ENCODE results near the gene TCEA3.

Gene TCEA3

GRCh38 chr1:23459338-23459757 lies 34.8 kb upstream of the TCEA3 start:
- no peak overlapping the region for H3K4ac ChIP-seq (ENCODE audit: low read depth in 1 of 2, low read length in 2 of 2)

GRCh38 chr1:23456226-23456625 lies 31.7 kb upstream of the TCEA3 start:
- Histone ChIP-seq H3K36me3 (ENCODE audit: control insufficient read depth in 1 of 2, insufficient read depth in 2 of 2, low read depth in 1 of 2, low read length in 2 of 2) (peaks cover 30 to 73% of the 10 kb centered on the region in 2 experiments), H2AK5ac (ENCODE audit: low read length, severe bottlenecking) (no peak overlapping the region), H2BK12ac (ENCODE audit: low read length in 2 of 2) (no peak overlapping the region), H2AFZ (ENCODE audit: low read depth, low read length) (no peak overlapping the region), H3K9ac (ENCODE audit: low read length) (peak overlapping the region; percentile 4), H2BK15ac (ENCODE audit: low read depth, poor library complexity, severe bottlenecking) (no peak overlapping the region), H3K27ac (ENCODE audit: low read length, poor library complexity, severe bottlenecking) (no peak overlapping the region), H3K4me3 (ENCODE audit: insufficient read depth in 1 of 2, low read depth in 1 of 2, low read length in 2 of 2) (no peak overlapping the region), H3K4ac (ENCODE audit: low read depth in 1 of 2, low read length in 2 of 2) (no peak overlapping the region), H3K27me3 (ENCODE audit: control insufficient read depth in 1 of 2, insufficient read depth in 1 of 2, low read length in 2 of 2) (no peaks in the 10 kb centered on the region), H4K91ac (ENCODE audit: low read length) (no peak overlapping the region), H3K23ac (ENCODE audit: low read length in 2 of 2) (no peak overlapping the region), H3K18ac (ENCODE audit: low read depth in 1 of 2, low read length in 2 of 2) (no peak overlapping the region), H3K14ac (ENCODE audit: low read length in 2 of 2) (no peak overlapping the region), H3K9me3 (ENCODE audit: control insufficient read depth, low read length) (no peaks in the 10 kb centered on the region), H4K8ac (ENCODE audit: low read length) (no peak overlapping the region), H3K4me2 (ENCODE audit: low read length, poor library complexity, severe bottlenecking) (no peak overlapping the region), H3K4me1 (ENCODE audit: control insufficient read depth, insufficient read depth, low read depth, low read length) (no peaks in the 10 kb centered on the region), H2BK5ac (ENCODE audit: low read depth, low read length, poor library complexity, severe bottlenecking) (no peak overlapping the region), H2BK120ac (ENCODE audit: low read depth, low read length) (no peak overlapping the region), H3K79me1 (replicated peaks; ENCODE audit: low read length, poor library complexity, severe bottlenecking) (peaks cover 6% of the 10 kb centered on the region)
- DNase-seq, result no peak
- 96% methylated on average over 5 of the region's 5 CpGs for WGBS

More at GRCh38 chr1:23459338-23459757, 34.8 kb upstream of the TCEA3 start:
- H3K4me2 ChIP-seq (ENCODE audit: low read length, poor library complexity, severe bottlenecking), result no peak overlapping the region
- H3K79me1 ChIP-seq (replicated peaks; ENCODE audit: low read length, poor library complexity, severe bottlenecking), result peaks cover 11% of the 10 kb centered on the region
- no peak overlapping the region for H2BK5ac ChIP-seq (ENCODE audit: low read depth, low read length, poor library complexity, severe bottlenecking)
- no peaks in the 10 kb centered on the region for H3K9me3 ChIP-seq (ENCODE audit: control insufficient read depth, low read length)
- no peak overlapping the region for H3K18ac ChIP-seq (ENCODE audit: low read depth in 1 of 2, low read length in 2 of 2)
- no peak overlapping the region for H3K4me3 ChIP-seq (ENCODE audit: insufficient read depth in 1 of 2, low read depth in 1 of 2, low read length in 2 of 2)
- H2AK5ac ChIP-seq (ENCODE audit: low read length, severe bottlenecking), result no peak overlapping the region
- H4K8ac ChIP-seq (ENCODE audit: low read length), result no peak overlapping the region
- no peak overlapping the region for H3K23ac ChIP-seq (ENCODE audit: low read length in 2 of 2)
- no peak overlapping the region for H3K9ac ChIP-seq (ENCODE audit: low read length)
- no peak overlapping the region for H3K14ac ChIP-seq (ENCODE audit: low read length in 2 of 2)
- no peaks in the 10 kb centered on the region for H3K27me3 ChIP-seq (ENCODE audit: control insufficient read depth in 1 of 2, insufficient read depth in 1 of 2, low read length in 2 of 2)
- peaks cover 14 to 46% of the 10 kb centered on the region in 2 experiments for H3K36me3 ChIP-seq (ENCODE audit: control insufficient read depth in 1 of 2, insufficient read depth in 2 of 2, low read depth in 1 of 2, low read length in 2 of 2)
- no peak overlapping the region for H2AFZ ChIP-seq (ENCODE audit: low read depth, low read length)
- H4K91ac ChIP-seq (ENCODE audit: low read length), result no peak overlapping the region
- no peak overlapping the region for H2BK12ac ChIP-seq (ENCODE audit: low read length in 2 of 2)
- 89% methylated on average over 2 of the region's 2 CpGs for WGBS
- no peak overlapping the region for H3K27ac ChIP-seq (ENCODE audit: low read length, poor library complexity, severe bottlenecking)
- H2BK15ac ChIP-seq (ENCODE audit: low read depth, poor library complexity, severe bottlenecking), result no peak overlapping the region
- H2BK120ac ChIP-seq (ENCODE audit: low read depth, low read length), result no peak overlapping the region
- no peaks in the 10 kb centered on the region for H3K4me1 ChIP-seq (ENCODE audit: control insufficient read depth, insufficient read depth, low read depth, low read length)
- DNase-seq, result no peak

GRCh38 chr1:23453455-23454000 lies 29.0 kb upstream of the TCEA3 start:
- Histone ChIP-seq H2BK15ac (ENCODE audit: low read depth, poor library complexity, severe bottlenecking) (no peak overlapping the region), H3K4ac (ENCODE audit: low read depth in 1 of 2, low read length in 2 of 2) (no peak overlapping the region), H4K91ac (ENCODE audit: low read length) (no peak overlapping the region), H3K79me1 (replicated peaks; ENCODE audit: low read length, poor library complexity, severe bottlenecking) (peaks cover 2% of the 10 kb centered on the region), H3K23ac (ENCODE audit: low read length in 2 of 2) (no peak overlapping the region), H3K27ac (ENCODE audit: low read length, poor library complexity, severe bottlenecking) (no peak overlapping the region), H4K8ac (ENCODE audit: low read length) (no peak overlapping the region), H3K4me1 (ENCODE audit: control insufficient read depth, insufficient read depth, low read depth, low read length) (peaks cover 2% of the 10 kb centered on the region), H3K27me3 (ENCODE audit: control insufficient read depth in 1 of 2, insufficient read depth in 1 of 2, low read length in 2 of 2) (no peaks in the 10 kb centered on the region), H3K36me3 (ENCODE audit: control insufficient read depth in 1 of 2, insufficient read depth in 2 of 2, low read depth in 1 of 2, low read length in 2 of 2) (peaks cover 39 to 83% of the 10 kb centered on the region in 2 experiments), H2BK12ac (ENCODE audit: low read length in 2 of 2) (no peak overlapping the region), H3K14ac (ENCODE audit: low read length in 2 of 2) (no peak overlapping the region), H3K4me3 (ENCODE audit: insufficient read depth in 1 of 2, low read depth in 1 of 2, low read length in 2 of 2) (no peak overlapping the region), H3K9me3 (ENCODE audit: control insufficient read depth, low read length) (no peaks in the 10 kb centered on the region), H2AFZ (ENCODE audit: low read depth, low read length) (no peak overlapping the region), H2BK5ac (ENCODE audit: low read depth, low read length, poor library complexity, severe bottlenecking) (no peak overlapping the region), H3K9ac (ENCODE audit: low read length) (no peak overlapping the region), H3K18ac (ENCODE audit: low read depth in 1 of 2, low read length in 2 of 2) (no peak overlapping the region), H3K4me2 (ENCODE audit: low read length, poor library complexity, severe bottlenecking) (no peak overlapping the region), H2AK5ac (ENCODE audit: low read length, severe bottlenecking) (no peak overlapping the region), H2BK120ac (ENCODE audit: low read depth, low read length) (no peak overlapping the region)
- over 99% methylated on average over 3 of the region's 3 CpGs for WGBS
- DNase-seq, result no peak

GRCh38 chr1:23452011-23452411 lies 27.5 kb upstream of the TCEA3 start:
- H3K4me2 ChIP-seq (ENCODE audit: low read length, poor library complexity, severe bottlenecking), result no peak overlapping the region
- H4K8ac ChIP-seq (ENCODE audit: low read length), result no peak overlapping the region
- H3K27ac ChIP-seq (ENCODE audit: low read length, poor library complexity, severe bottlenecking), result no peak overlapping the region
- H2BK5ac ChIP-seq (ENCODE audit: low read depth, low read length, poor library complexity, severe bottlenecking), result no peak overlapping the region
- 82% methylated on average over 5 of the region's 5 CpGs for WGBS
- no peak overlapping the region for H2AK5ac ChIP-seq (ENCODE audit: low read length, severe bottlenecking)
- H3K9me3 ChIP-seq (ENCODE audit: control insufficient read depth, low read length), result no peaks in the 10 kb centered on the region
- peak overlapping the region in 1 of 2 experiments; percentile 19 for H3K14ac ChIP-seq (ENCODE audit: low read length in 2 of 2)
- peak overlapping the region; percentile 24 for H3K9ac ChIP-seq (ENCODE audit: low read length)
- no peak overlapping the region for H3K23ac ChIP-seq (ENCODE audit: low read length in 2 of 2)
- H2BK120ac ChIP-seq (ENCODE audit: low read depth, low read length), result no peak overlapping the region
- H3K4me1 ChIP-seq (ENCODE audit: control insufficient read depth, insufficient read depth, low read depth, low read length), result peaks cover 2% of the 10 kb centered on the region
- H3K36me3 ChIP-seq (ENCODE audit: control insufficient read depth in 1 of 2, insufficient read depth in 2 of 2, low read depth in 1 of 2, low read length in 2 of 2), result peaks cover 40 to 88% of the 10 kb centered on the region in 2 experiments
- H4K91ac ChIP-seq (ENCODE audit: low read length), result no peak overlapping the region
- no peak overlapping the region for H3K4me3 ChIP-seq (ENCODE audit: insufficient read depth in 1 of 2, low read depth in 1 of 2, low read length in 2 of 2)
- H3K79me1 ChIP-seq (replicated peaks; ENCODE audit: low read length, poor library complexity, severe bottlenecking), result peaks cover 2% of the 10 kb centered on the region
- no peak overlapping the region for H2BK12ac ChIP-seq (ENCODE audit: low read length in 2 of 2)
- H3K4ac ChIP-seq (ENCODE audit: low read depth in 1 of 2, low read length in 2 of 2), result no peak overlapping the region
- no peak overlapping the region for H2AFZ ChIP-seq (ENCODE audit: low read depth, low read length)
- no peak overlapping the region for H2BK15ac ChIP-seq (ENCODE audit: low read depth, poor library complexity, severe bottlenecking)
- no peak for DNase-seq
- no peaks in the 10 kb centered on the region for H3K27me3 ChIP-seq (ENCODE audit: control insufficient read depth in 1 of 2, insufficient read depth in 1 of 2, low read length in 2 of 2)
- H3K18ac ChIP-seq (ENCODE audit: low read depth in 1 of 2, low read length in 2 of 2), result no peak overlapping the region

Data from mesenchymal stem cell (in vitro differentiated cells and primary cell).